Epithelial cell of esophagus (primary cell): ENCODE data around the gene EPHA3.

Source experiments
- DNase-seq: peaks from one replicate; pipeline ENCODE4 v3.0.0; 2010; ENCODE audit warnings: low read depth
- H3K4me3 ChIP-seq: 2 replicates; pipeline ENCODE4 v1.5.1; 2011; ENCODE audit warnings: mild to moderate bottlenecking, low read length, control low read depth
- CTCF ChIP-seq: IDR thresholded peaks from 2 replicates; pipeline ENCODE4 v1.5.1; 2011; ENCODE audit warnings: low read depth, mild to moderate bottlenecking, low read length, control low read depth, inconsistent platforms; ENCODE audit not compliant: insufficient read depth; ENCODE audit errors: missing control alignments

The EPHA3 gene

GRCh38 chr3:89360156-89360555, 252.7 kb downstream of the EPHA3 start:
- no peak for TF ChIP-seq CTCF
- no peak overlapping the region for H3K4me3 ChIP-seq
- peak; percentile 85 for DNase-seq

GRCh38 chr3:89362496-89362895, 255.1 kb downstream of the EPHA3 start:
- TF ChIP-seq CTCF: no peak
- DNase-seq: no peak
- H3K4me3 ChIP-seq: no peak overlapping the region

DNA sequence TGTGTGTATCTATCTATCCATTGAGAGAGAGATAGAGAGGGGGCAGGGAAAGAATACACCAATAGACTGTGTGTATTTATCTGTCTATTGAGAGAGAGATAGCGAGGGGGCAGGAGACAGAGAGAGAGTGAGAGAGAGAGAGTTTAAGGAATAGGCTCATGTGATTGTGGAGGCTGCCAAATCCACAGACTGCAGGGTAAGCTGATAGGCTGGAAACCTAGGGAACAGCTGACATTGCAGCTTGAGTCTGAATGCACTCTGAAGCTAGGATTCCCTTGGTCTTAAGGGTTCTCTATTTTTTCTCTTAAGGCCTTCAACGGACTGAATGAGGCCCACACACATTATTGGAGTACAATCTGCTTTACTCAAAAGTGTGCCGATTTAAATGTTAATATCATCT, 255.8 kb downstream of the EPHA3 start:
- no peak overlapping the region for H3K4me3 ChIP-seq
- TF ChIP-seq CTCF: no peak
- DNase-seq: no peak

DNA sequence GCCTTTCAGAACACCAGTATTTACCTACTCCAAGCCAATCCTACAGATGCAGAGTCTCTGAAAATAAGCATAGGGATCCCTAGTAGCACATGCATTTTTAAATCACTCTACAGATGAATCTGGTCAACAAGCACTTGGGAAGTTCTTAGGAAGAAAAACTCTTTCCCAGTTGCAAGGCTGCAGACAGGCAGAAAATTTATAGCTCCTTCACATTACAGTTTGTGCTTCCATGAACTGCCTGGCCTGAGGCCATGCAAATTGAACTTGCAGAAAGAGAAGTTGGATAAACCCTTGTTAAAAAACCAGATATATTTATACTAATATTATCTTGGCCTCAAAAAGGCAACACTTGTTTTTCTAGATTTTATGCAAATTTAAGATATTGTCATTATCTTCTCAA, 256.9 kb downstream of the EPHA3 start:
- TF ChIP-seq CTCF: no peak
- H3K4me3 ChIP-seq: no peak overlapping the region
- no peak for DNase-seq

GRCh38 chr3:89367166-89367565, 259.7 kb downstream of the EPHA3 start:
- peak; percentile 68 for DNase-seq
- TF ChIP-seq CTCF: no peak

DNA sequence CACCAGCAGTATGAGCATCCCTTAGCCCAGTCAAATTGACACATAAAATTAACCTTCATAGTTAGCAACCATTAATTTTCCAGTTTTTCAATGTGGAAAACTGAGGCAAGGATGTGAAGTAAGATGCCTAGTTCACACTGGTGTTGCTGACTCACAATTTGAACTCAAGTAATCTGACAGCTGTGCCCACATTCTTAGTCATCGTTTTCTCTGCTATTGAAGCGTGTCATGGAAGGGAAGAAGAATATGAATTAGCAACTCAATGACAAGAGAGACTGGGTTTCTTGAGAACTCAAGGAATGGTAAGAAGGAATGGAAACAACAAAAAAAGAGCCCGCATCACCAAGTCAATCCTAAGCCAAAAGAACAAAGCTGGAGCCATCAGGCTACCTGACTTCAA, 261.4 kb downstream of the EPHA3 start:
- peak; percentile 82 for DNase-seq
- H3K4me3 ChIP-seq: no peak overlapping the region
- TF ChIP-seq CTCF: no peak

More at GRCh38 chr3:89367166-89367565, 259.7 kb downstream of the EPHA3 start:
- H3K4me3 ChIP-seq: no peak overlapping the region

DNA sequence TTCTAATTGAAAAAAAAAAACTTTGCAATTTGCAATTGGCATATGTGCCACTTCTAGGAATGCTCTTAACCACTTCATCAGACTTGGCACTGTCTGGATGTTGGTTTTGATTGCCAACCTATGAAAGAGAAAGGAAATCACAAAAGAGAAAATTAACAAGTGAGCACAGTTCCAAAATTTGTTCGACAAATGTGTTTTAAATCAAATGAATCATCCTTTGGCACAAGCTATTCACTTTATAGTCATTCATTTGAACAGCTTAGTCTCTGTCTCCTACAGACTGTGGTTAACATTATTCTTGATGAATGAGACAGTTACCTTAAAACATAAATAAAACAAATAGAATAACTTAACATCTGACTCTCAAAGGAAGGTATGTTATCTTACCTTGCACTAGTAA, 265.0 kb downstream of the EPHA3 start:
- H3K4me3 ChIP-seq: no peak overlapping the region
- DNase-seq: peak; percentile 24
- no peak for TF ChIP-seq CTCF
